Non-pigmented ciliary epithelial cell (primary cell): ENCODE data around the gene DLGAP4.
"Not testable (repeated sequence)": the region's sequence is repeated elsewhere in the genome, so short reads cannot be mapped to it uniquely, and the experiment has no call there.

Source experiments
- DNase-seq: peaks from one replicate; pipeline ENCODE4 v3.0.0-alpha.2; 2010; ENCODE audit warnings: low read depth

Gene DLGAP4

GRCh38 chr20:36355469-36356171 lies 49.5 kb downstream of the DLGAP4 start:
- DNase-seq = no peak

DNA sequence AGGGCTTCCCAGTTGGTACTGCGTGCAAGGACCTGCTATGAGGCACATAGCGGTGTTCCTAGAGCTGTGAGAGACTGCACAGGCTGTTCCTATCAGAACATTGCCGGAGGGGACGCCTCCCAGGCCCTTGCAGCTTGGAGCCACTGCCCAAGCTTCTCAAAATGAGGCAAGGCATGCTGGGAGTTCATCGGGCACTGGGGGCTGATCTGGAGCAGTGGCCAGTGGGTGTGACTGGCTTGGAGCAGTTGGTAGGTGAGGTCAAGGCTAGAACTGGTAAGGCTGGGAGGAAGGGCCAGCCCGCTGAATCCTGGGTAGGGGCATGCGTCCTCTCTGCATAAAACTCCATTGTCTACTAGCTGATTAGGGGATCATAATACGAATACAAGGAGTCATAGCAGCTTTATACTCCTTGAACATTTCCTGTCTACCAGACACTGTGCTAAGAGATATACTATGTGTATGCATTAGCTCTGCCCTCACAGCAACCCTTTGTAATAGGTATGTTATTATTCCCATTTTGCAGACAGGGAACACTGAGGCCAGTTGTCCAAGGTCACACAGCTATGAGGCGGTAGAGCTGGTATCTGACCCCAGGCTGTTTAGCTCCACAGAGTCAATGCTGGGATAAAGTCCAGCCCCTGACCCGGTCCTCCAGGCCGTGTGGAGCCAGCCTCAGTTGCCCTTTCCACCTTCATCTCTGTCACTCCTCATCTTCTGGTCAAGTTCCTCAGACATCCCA lies 53.7 kb downstream of the DLGAP4 start:
- DNase-seq = no peak

DNA sequence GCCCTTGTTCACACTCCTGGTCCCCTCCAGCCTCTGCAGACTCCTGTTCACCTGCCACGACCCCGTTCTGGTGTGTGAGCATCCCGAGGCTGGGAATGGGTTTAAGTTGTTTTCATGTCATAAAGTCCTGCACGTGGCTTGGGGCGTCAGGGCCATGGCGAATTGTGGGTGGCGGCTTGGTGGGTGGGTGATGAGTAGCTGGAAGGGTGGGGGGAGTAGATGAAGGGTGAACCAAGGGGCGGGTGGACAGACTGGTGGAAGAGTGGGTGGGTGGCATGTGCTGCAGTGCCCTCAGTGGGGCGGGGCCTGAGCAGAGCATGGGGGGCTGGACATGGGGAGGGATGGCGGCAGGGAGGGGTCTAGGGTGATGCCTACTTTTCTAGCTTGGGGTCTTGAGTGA lies 54.3 kb downstream of the DLGAP4 start:
- DNase-seq = no peak

GRCh38 chr20:36361406-36361805 lies 55.3 kb downstream of the DLGAP4 start:
- no peak for DNase-seq

GRCh38 chr20:36362261-36362660 lies 56.1 kb downstream of the DLGAP4 start:
- no peak for DNase-seq

GRCh38 chr20:36362978-36363713 lies 57.0 kb downstream of the DLGAP4 start:
- no peak for DNase-seq

DNA sequence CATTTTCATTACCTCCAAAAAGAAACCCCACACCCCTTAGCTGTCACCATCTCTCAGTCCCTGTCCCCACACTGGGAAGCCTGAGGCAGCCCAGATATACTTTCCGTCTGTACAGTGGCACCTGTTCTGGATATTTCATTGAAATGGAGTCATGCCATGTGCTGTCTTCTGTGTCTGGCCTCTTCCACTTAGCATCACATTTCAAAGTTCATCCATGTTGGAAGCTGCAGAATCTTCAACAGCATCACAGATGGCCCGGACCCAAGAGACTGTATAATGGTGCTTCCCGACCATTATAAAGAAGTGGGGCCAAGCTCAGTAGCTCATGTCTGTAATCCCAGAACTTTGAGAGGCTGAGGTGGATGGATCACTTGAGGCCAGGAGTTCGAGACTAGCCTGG lies 58.4 kb downstream of the DLGAP4 start:
- DNase-seq = no peak

GRCh38 chr20:36366623-36367369 lies 60.7 kb downstream of the DLGAP4 start:
- DNase-seq = no peak

GRCh38 chr20:36367370-36367745 lies 61.2 kb downstream of the DLGAP4 start:
- no peak for DNase-seq

- no peak for DNase-seq
Measured at GRCh38 chr20:36367907-36368799, 62.0 kb downstream of the DLGAP4 start.

GRCh38 chr20:36368869-36369268 lies 62.7 kb downstream of the DLGAP4 start:
- no peak for DNase-seq

- DNase-seq = no peak
Measured at GRCh38 chr20:36369739-36370138, 63.6 kb downstream of the DLGAP4 start.

- no peak for DNase-seq
Measured at GRCh38 chr20:36370991-36371790, 65.1 kb downstream of the DLGAP4 start.

DNA sequence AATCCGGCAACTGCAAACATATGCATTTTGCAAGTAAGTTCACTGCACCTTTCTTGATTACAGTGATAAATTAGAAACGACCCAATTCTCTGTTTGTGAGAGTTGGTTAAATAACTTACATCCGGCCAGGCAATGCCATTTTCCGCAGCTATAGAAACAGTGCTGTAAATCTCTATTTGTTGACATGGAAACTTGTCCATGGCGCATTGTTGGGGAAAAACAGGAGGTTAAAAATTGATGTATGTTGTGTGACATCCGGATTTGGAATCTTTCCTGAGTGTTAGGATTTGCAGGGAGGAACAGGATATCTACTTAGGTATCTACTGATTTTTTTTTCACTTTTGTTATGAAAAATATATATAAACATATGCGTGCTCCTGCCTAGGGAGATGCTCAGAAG lies 66.5 kb downstream of the DLGAP4 start:
- DNase-seq = no peak

DNA sequence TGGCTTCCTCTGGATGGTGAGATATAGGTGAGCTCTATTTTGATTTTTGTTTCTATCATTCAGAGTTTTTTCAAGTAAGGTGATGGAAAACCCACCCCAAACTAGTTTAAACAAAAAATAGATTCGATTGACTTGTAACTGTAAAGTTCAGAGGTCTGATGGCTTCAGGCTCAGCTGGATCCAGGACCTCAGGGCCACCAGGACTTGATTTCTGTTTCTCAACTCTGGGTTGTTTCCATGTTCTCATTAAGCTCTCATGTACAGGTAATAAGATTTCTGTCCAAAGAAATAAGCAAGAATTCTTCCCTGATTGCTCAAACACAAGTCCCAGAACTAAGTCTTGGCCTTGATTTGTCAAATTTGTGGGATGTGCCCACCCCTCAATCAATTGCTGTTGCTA lies 67.0 kb downstream of the DLGAP4 start:
- DNase-seq = no peak

DNA sequence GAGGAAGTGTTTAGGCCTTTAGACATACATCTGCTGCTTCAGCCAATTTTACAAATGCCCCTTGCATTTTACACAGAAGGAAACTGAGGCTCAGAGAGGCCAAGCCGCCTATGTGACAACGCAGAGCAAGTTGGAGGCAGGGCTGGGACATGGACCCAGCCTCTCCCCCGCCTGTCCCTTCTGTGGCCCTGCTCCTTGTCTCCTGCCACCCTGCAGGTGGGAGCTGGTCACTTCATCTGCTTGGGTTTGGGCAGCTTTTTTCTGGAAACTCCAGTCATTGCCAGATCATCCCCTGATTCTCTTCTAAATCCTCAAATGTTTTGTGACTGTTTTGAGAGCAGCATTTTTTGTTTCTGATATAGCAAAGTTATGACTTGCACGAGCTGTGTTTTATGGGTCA lies 68.9 kb downstream of the DLGAP4 start:
- DNase-seq = no peak

DNA sequence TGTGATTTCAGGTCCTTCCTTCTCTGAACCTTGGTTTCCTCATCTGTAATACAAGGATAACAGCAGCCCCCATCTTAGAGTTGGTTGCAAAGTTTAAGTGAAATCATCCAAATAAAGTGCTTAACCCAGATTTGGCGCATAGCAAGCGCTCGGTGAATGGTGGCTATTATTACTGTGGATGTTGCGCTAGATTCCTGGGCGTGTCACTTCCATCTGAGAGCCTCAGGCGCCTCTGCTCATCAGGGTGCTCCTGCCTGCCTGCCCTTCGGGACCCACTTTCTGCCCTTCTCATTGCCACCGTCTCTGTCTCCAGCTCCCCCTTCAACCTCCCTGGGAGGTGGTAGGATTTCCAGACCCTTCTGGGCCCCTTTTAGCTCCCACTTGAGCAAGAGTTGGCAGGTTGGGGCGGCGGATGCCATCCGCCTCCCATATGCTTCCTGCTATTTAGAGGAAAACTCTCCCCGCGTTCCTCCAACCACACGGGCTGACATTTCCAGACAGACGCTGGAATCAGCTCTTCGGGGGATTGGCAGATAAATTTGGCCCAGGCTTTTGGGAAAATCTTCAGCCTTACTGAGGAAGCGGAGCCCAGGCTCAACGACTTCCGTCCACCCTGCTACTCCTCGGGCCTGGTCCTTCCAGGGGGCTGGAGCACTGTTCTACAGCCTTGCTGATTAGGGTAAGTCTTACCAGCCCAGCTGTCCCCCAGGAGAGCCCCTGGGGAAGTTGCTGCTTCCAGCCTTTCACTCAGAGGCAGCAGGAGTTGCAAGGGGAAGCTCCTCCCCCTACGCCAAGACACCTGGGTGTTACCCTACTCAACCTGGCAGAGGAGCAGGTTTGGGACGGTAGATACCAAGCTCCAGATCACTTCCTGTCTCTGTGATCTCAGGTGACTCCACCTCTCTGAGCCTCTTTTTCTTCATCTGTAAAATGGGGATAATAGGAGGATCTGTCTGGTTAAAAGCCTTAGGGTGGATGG lies 71.5 kb downstream of the DLGAP4 start:
- no peak for DNase-seq

- no peak for DNase-seq
Measured at GRCh38 chr20:36378686-36379085, 72.5 kb downstream of the DLGAP4 start.

- DNase-seq = not testable (repeated sequence)
Measured at GRCh38 chr20:36379914-36380313, 73.8 kb downstream of the DLGAP4 start.
